ENCODE measurements around the gene DTNBP1. TPM values are rescaled to one million over a fixed set of nuclear protein-coding genes. Genes with fewer than 3 reads are reported as not detected.

Gene DTNBP1
- total and polyA plus RNA-seq, 4 experiments from 2014 or later: 24.1 to 34.8 (median 29.2) TPM

- H3K36me3 Mint-ChIP-seq: peaks cover 21 to 44% of the 10 kb centered on the region in 2 donors
- no peaks in the 10 kb centered on the region for H3K4me1 ChIP-seq (ENCODE audit: insufficient read depth, low read length)
- no peak for DNase-seq
- no peaks in the 10 kb centered on the region for H3K27me3 ChIP-seq (ENCODE audit: insufficient read depth, low read length)
- CTCF ChIA-PET (ENCODE audit: partially characterized antibody): interaction anchor here (1.9 kb wide), 1 partner anchor 10 kb away, joined by 5 read pairs; no protein-coding TSS in a partner anchor
- H3K4me3 Mint-ChIP-seq: no peak overlapping the region
- no peaks in the 10 kb centered on the region for H3K27me3 Mint-ChIP-seq
- peaks cover 15% of the 10 kb centered on the region for H3K36me3 ChIP-seq (ENCODE audit: insufficient read depth, low read length)
- H3K4me3 ChIP-seq (ENCODE audit: low read length in 2 of 2): no peak overlapping the region
- peaks cover 18 to 37% (median 24%) of the 10 kb centered on the region in 4 donors for H3K4me1 Mint-ChIP-seq
- H3K9me3 Mint-ChIP-seq: no peaks in the 10 kb centered on the region
- no peak overlapping the region for H3K27ac ChIP-seq (ENCODE audit: low read depth, low read length)
- no peaks in the 10 kb centered on the region for H3K9me3 ChIP-seq (ENCODE audit: control insufficient read depth in 1 of 2, low read length in 2 of 2)
- POLR2A ChIA-PET (ENCODE audit: partially characterized antibody): no interaction called here
- H3K27ac Mint-ChIP-seq: no peak overlapping the region
- intact Hi-C loops (cut with micrococcal nuclease): no loop called here
These were observed 188.6 kb downstream of the DTNBP1 start for GRCh38 chr6:15474196-15474595.

- peaks cover 15 to 34% (median 22%) of the 10 kb centered on the region in 4 donors for H3K4me1 Mint-ChIP-seq
- DNase-seq: no peak
- H3K27ac Mint-ChIP-seq: no peak overlapping the region
- H3K36me3 ChIP-seq (ENCODE audit: insufficient read depth, low read length): peaks cover 18% of the 10 kb centered on the region
- no peaks in the 10 kb centered on the region for H3K27me3 Mint-ChIP-seq
- intact Hi-C loops (cut with micrococcal nuclease): no loop called here
- H3K4me3 Mint-ChIP-seq: no peak overlapping the region
- no peaks in the 10 kb centered on the region for H3K27me3 ChIP-seq (ENCODE audit: insufficient read depth, low read length)
- peaks cover 24 to 44% of the 10 kb centered on the region in 2 donors for H3K36me3 Mint-ChIP-seq
- H3K4me1 ChIP-seq (ENCODE audit: insufficient read depth, low read length): no peaks in the 10 kb centered on the region
- ChIA-PET CTCF (ENCODE audit: partially characterized antibody) (interaction anchor here (1.9 kb wide), 1 partner anchor 10 kb away, joined by 5 read pairs; no protein-coding TSS in a partner anchor), POLR2A (ENCODE audit: partially characterized antibody) (no interaction called here)
- H3K9me3 ChIP-seq (ENCODE audit: control insufficient read depth in 1 of 2, low read length in 2 of 2): no peaks in the 10 kb centered on the region
- no peaks in the 10 kb centered on the region for H3K9me3 Mint-ChIP-seq
- no peak overlapping the region for H3K4me3 ChIP-seq (ENCODE audit: low read length in 2 of 2)
- H3K27ac ChIP-seq (ENCODE audit: low read depth, low read length): no peak overlapping the region
These were observed 189.1 kb downstream of the DTNBP1 start for GRCh38 chr6:15473741-15474161.

GRCh38 chr6:15473174-15473573 is 189.7 kb downstream of the DTNBP1 start:
- CTCF ChIA-PET (ENCODE audit: partially characterized antibody): interaction anchor here (1.9 kb wide), 1 partner anchor 9 kb away, joined by 5 read pairs; no protein-coding TSS in a partner anchor
- H3K36me3 Mint-ChIP-seq: peaks cover 30 to 50% of the 10 kb centered on the region in 2 donors
- no peaks in the 10 kb centered on the region for H3K27me3 Mint-ChIP-seq

More at GRCh38 chr6:15473174-15473573, 189.7 kb downstream of the DTNBP1 start:
- no peak overlapping the region for H3K4me3 Mint-ChIP-seq
- H3K4me1 Mint-ChIP-seq: peaks cover 12 to 34% (median 21%) of the 10 kb centered on the region in 4 donors
- Histone ChIP-seq H3K27ac (ENCODE audit: low read depth, low read length) (no peak overlapping the region), H3K36me3 (ENCODE audit: insufficient read depth, low read length) (peaks cover 23% of the 10 kb centered on the region), H3K4me3 (ENCODE audit: low read length in 2 of 2) (no peak overlapping the region), H3K4me1 (ENCODE audit: insufficient read depth, low read length) (no peaks in the 10 kb centered on the region), H3K9me3 (ENCODE audit: control insufficient read depth in 1 of 2, low read length in 2 of 2) (no peaks in the 10 kb centered on the region), H3K27me3 (ENCODE audit: insufficient read depth, low read length) (no peaks in the 10 kb centered on the region)
- DNase-seq: no peak
- intact Hi-C loops (cut with micrococcal nuclease): no loop called here
- no peaks in the 10 kb centered on the region for H3K9me3 Mint-ChIP-seq
- POLR2A ChIA-PET (ENCODE audit: partially characterized antibody): no interaction called here
- no peak overlapping the region for H3K27ac Mint-ChIP-seq
